Glomerular endothelial cell (primary cell): ENCODE measurements around the gene DBF4. TPM values are rescaled to one million over a fixed set of nuclear protein-coding genes. Genes with fewer than 3 reads are reported as not detected.
"Not testable (repeated sequence)": the region's sequence is repeated elsewhere in the genome, so short reads cannot be mapped to it uniquely, and the experiment has no call there.

Experiments used
- DNase-seq: peaks from one replicate; pipeline ENCODE4 v3.0.0-alpha.2; 2011; ENCODE audit warnings: low read depth, low spot score; ENCODE audit errors: extremely low read depth
- total RNA-seq: library from RNA; depleted of rRNA; stranded (reverse); fragments of >200 nt; gene quantifications from 2 replicates; pipeline ENCODE4 v1.2.3, GENCODE V29; 2015

Gene DBF4
- total RNA-seq, 1 donor from 2014 or later: 10.8 TPM

- DNase-seq: no peak
Observed at GRCh38 chr7:87882151-87882937, 6.1 kb downstream of the DBF4 start.

GRCh38 chr7:87885018-87885417 lies 8.7 kb downstream of the DBF4 start:
- no peak for DNase-seq

- DNase-seq: peak; percentile 39
Observed at GRCh38 chr7:87886875-87887274, 10.6 kb downstream of the DBF4 start.

GRCh38 chr7:87895363-87895762 lies 19.1 kb downstream of the DBF4 start:
- DNase-seq: no peak

- DNase-seq: no peak
Observed at GRCh38 chr7:87899255-87899654, 23.0 kb downstream of the DBF4 start.

- DNase-seq: not testable (repeated sequence)
Observed at GRCh38 chr7:87907136-87907906, 31.0 kb downstream of the DBF4 start.

GRCh38 chr7:87908814-87909213 lies 32.5 kb downstream of the DBF4 start:
- not testable (repeated sequence) for DNase-seq

- DNase-seq: no peak
Observed at GRCh38 chr7:87912121-87912520, 35.8 kb downstream of the DBF4 start.

- DNase-seq: no peak
Observed at GRCh38 chr7:87918740-87919139, 42.4 kb downstream of the DBF4 start.

GRCh38 chr7:87919875-87920274 lies 43.6 kb downstream of the DBF4 start:
- no peak for DNase-seq

- no peak for DNase-seq
Observed at GRCh38 chr7:87920578-87920977, 44.3 kb downstream of the DBF4 start.

- DNase-seq: not testable (repeated sequence)
Observed at GRCh38 chr7:87922759-87923395, 46.6 kb downstream of the DBF4 start.

GRCh38 chr7:87926581-87927461 lies 50.5 kb downstream of the DBF4 start:
- no peak for DNase-seq

GRCh38 chr7:87933605-87933952 lies 57.3 kb downstream of the DBF4 start:
- no peak for DNase-seq

- DNase-seq: peak; percentile 20
Observed at GRCh38 chr7:87933953-87934698, 57.8 kb downstream of the DBF4 start, which contains the start of gene ADAM22. Gene ADAM22 (plus strand): TSS chr7:87934251. CDS start chr7:87934466, 215 bp downstream.

GRCh38 chr7:87934699-87935383 lies 58.5 kb downstream of the DBF4 start:
- DNase-seq: no peak

- no peak for DNase-seq
Observed at GRCh38 chr7:87935384-87935706, 59.1 kb downstream of the DBF4 start.

GRCh38 chr7:87941138-87941537 lies 64.8 kb downstream of the DBF4 start:
- no peak for DNase-seq

GRCh38 chr7:87944547-87944946 lies 68.3 kb downstream of the DBF4 start:
- no peak for DNase-seq
